BE2C (cell line): ENCODE measurements around the gene TIMMDC1.
"Not testable (repeated sequence)": the region's sequence is repeated elsewhere in the genome, so short reads cannot be mapped to it uniquely, and the experiment has no call there.

ENCODE experiments used
- DNase-seq: peaks from one replicate; pipeline ENCODE4 v3.0.0-alpha.2; 2020
- H3K27me3 ChIP-seq: fragments of 250-450 bp; sonication (Bioruptor Pico); 2 replicates; pipeline ENCODE4 v1.5.1; 2020; ENCODE audit warnings: mild to moderate bottlenecking
- H3K36me3 ChIP-seq: fragments of 250-450 bp; sonication (Bioruptor Pico); 2 replicates; pipeline ENCODE4 v1.5.1; 2020; ENCODE audit warnings: mild to moderate bottlenecking
- H3K4me1 ChIP-seq: fragments of 250-450 bp; sonication (Bioruptor Pico); 2 replicates; pipeline ENCODE4 v1.5.1; 2020
- H3K4me3 ChIP-seq: 2 replicates; pipeline ENCODE4 v1.5.1; 2011; ENCODE audit warnings: low read depth, low read length
- H3K9me3 ChIP-seq: fragments of 250-450 bp; sonication (Bioruptor Pico); 2 replicates; pipeline ENCODE4 v1.5.1; 2020
- TF ChIP-seq, protein P1 (sequence below): IDR thresholded peaks from 2 replicates; pipeline ENCODE4 v1.5.1; 2012; ENCODE audit warnings: mild to moderate bottlenecking, low read depth, low read length

The TIMMDC1 gene

DNA sequence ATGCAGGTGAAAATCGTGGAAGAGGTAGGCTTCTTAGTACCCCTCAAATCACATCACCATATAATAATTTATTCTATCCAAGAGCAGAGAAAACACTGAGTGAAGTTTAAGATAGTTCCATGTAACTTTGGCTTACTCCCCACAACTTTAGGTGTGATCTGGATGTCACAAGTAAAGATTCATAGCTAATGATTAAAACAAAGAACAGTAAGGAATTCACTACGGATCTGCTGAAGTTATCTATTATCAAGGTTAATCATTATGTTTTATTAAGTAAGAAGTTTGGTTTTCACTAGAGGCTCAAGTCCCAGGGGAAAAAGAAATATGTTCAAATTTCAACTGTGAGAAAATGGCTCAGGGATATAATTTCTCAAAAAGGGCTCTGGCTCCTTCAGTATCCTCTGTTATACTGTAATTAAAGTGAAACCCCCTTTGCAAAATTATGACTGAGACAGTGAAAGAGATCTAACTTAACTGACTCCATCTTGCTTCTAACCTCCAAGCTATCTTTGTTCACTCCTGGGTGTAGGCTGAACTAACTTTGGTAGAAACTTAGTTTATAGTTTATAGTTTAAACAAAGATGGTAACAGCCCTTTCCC is 43.9 kb downstream of the TIMMDC1 start:
- TF ChIP-seq, protein P1, sequence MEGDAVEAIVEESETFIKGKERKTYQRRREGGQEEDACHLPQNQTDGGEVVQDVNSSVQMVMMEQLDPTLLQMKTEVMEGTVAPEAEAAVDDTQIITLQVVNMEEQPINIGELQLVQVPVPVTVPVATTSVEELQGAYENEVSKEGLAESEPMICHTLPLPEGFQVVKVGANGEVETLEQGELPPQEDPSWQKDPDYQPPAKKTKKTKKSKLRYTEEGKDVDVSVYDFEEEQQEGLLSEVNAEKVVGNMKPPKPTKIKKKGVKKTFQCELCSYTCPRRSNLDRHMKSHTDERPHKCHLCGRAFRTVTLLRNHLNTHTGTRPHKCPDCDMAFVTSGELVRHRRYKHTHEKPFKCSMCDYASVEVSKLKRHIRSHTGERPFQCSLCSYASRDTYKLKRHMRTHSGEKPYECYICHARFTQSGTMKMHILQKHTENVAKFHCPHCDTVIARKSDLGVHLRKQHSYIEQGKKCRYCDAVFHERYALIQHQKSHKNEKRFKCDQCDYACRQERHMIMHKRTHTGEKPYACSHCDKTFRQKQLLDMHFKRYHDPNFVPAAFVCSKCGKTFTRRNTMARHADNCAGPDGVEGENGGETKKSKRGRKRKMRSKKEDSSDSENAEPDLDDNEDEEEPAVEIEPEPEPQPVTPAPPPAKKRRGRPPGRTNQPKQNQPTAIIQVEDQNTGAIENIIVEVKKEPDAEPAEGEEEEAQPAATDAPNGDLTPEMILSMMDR: no peak
- DNase-seq: no peak
- H3K9me3 ChIP-seq: no peaks in the 10 kb centered on the region

DNA sequence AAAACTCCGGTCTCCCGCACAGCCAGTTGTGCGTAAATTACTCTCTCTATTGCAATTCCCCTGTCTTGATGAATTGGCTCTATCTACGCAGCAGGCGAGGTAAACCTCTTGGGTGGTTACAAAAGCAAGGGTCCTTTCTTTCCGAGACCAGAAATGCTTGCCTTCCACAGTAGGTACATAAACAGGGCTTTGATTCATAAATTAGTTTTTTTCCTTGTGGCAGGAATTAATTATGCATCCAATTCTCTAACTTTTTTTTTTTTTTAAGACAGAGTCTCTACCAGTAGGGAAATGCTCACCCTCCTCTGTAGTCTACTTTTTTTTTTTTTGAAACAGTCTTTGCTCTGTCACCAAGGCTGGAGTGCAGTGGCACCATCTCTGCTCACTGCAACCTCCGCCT is 44.8 kb downstream of the TIMMDC1 start:
- Histone ChIP-seq H3K4me3 (no peak overlapping the region), H3K4me1 (no peaks in the 10 kb centered on the region), H3K9me3 (no peaks in the 10 kb centered on the region), H3K27me3 (no peaks in the 10 kb centered on the region), H3K36me3 (no peaks in the 10 kb centered on the region)
- DNase-seq: no peak
- TF ChIP-seq, protein P1: no peak

More for the DNA sequence above, 43.9 kb downstream of the TIMMDC1 start:
- H3K4me3 ChIP-seq: no peak overlapping the region
- no peaks in the 10 kb centered on the region for H3K4me1 ChIP-seq
- H3K36me3 ChIP-seq: no peaks in the 10 kb centered on the region
- no peaks in the 10 kb centered on the region for H3K27me3 ChIP-seq

DNA sequence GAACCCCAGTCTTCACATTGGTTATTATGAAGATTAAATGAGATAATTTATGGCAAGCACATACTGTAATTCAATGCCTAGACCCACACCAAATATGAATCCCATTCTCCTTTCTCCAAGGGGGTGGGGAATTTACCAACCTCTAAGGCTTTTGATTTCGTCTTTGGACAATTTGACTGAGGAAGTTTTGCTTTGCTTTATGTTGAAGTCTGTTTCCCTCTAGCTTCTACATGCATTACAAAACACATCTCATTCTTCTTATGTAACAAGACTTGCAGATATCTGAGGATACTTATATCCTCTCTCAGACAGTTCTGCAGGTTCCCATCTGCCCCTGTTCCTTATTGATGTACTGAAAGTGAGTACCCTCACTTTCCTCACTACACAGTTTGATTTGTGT is 48.9 kb downstream of the TIMMDC1 start:
- H3K4me1 ChIP-seq: no peaks in the 10 kb centered on the region; the same call in 1 of the 2 replicates
- H3K4me3 ChIP-seq: no peak overlapping the region
- H3K36me3 ChIP-seq: no peaks in the 10 kb centered on the region
- no peaks in the 10 kb centered on the region for H3K27me3 ChIP-seq
- TF ChIP-seq, protein P1: no peak
- DNase-seq: no peak
- peaks cover 2% of the 10 kb centered on the region; the same call in 1 of the 2 replicates for H3K9me3 ChIP-seq

DNA sequence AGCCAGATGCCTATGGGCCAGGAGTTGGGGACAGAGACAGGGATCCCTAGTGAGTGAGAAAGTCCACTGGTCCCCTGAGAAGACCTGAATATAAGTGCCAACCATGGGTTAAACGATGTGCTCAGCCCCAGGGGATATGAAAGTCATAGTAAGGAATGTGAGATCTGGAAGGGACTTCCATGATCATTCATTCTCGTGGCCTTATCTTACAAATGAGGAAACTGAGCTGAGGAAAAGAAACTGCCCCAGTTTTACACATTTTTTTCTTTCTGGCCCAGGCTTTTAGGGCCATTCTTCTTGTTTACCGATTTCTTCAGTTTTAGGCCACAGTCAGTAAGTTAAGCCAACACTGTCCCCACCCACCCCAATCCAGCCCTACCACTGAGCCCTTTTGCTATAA is 50.0 kb downstream of the TIMMDC1 start:
- DNase-seq: no peak
- TF ChIP-seq, protein P1: no peak
- Histone ChIP-seq H3K4me3 (no peak overlapping the region), H3K4me1 (no peaks in the 10 kb centered on the region; the same call in 1 of the 2 replicates), H3K27me3 (no peaks in the 10 kb centered on the region), H3K9me3 (peaks cover 2% of the 10 kb centered on the region; the same call in 1 of the 2 replicates), H3K36me3 (no peaks in the 10 kb centered on the region)

DNA sequence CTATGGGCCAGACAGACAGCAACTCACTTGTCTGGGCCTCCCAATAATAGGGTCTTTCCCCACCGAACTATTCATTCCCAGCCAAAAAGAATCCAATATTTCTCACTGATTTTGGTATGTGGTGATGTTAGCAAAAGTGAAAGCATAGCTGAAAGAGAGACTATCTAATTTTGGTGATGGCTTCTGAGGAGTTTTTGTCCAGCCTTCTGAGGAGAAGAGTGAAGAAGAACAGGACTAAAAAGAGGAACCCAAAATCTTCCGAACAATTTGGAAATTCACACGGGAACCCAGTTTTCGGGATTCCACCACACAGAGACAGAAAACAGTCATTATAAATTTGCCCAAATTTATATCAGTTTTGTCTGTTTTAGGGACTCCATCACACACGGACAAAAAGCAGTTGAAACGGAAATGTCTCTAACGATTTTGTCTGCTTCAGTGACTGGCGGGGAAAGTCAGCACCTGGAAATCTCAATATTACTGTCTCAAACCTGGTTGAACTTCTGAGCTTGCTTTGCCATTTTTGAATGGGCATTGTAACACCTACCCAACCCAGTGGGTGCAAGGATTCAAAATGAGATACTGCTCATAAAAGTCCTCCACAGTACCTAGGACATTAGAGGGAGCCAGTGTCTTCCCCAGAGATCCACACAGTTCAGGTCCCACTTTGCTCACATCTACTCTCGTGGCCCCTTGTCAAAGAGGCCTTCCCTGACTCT is 52.0 kb downstream of the TIMMDC1 start:
- H3K27me3 ChIP-seq: no peaks in the 10 kb centered on the region
- no peaks in the 10 kb centered on the region for H3K36me3 ChIP-seq
- H3K4me1 ChIP-seq: no peaks in the 10 kb centered on the region; the same call in 1 of the 2 replicates
- H3K4me3 ChIP-seq: no peak overlapping the region
- DNase-seq: no peak
- H3K9me3 ChIP-seq: peaks cover 2% of the 10 kb centered on the region; the same call in 1 of the 2 replicates
- TF ChIP-seq, protein P1: no peak

DNA sequence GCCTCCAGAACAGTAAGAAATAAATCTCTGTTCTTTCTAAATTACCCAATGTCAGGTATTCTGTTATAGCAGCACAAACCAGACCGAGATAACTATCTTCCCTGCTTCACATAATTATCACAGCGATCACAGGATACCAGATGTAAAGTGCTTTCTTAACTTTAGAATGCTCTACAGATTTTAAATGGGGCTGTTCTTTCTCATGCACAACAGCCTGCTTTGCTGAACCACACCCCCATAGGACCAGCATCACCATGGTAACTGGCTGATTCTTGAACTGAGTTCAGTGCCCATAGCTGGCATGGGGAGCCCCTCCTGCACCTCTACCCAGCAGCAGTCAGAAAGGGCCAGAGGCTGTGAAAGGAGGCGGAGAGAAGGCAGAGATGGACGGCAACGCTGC is 53.3 kb downstream of the TIMMDC1 start:
- H3K4me3 ChIP-seq: no peak overlapping the region
- DNase-seq: peak; percentile 26
- peaks cover 2% of the 10 kb centered on the region; the same call in 1 of the 2 replicates for H3K9me3 ChIP-seq
- no peaks in the 10 kb centered on the region; the same call in 1 of the 2 replicates for H3K4me1 ChIP-seq
- TF ChIP-seq, protein P1: no peak
- no peaks in the 10 kb centered on the region for H3K36me3 ChIP-seq
- no peaks in the 10 kb centered on the region for H3K27me3 ChIP-seq

DNA sequence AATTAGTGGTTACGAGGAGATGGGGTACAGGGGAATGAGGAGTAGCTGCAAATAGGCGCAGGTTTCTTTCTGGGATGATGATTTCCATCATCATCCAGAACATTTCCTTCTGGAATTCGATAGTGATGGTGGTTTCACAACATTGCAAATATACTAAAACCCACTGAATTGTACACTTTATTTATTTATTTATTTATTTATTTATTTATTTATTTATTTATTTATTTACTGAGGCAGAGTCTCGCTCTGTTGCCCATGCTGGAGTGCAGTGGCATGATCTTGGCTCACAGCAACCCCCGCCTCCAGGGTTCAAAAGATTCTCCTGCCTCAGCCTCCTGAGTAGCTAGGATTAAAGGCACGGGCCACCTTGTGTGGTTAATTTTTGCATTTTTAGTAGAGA is 54.6 kb downstream of the TIMMDC1 start:
- H3K4me1 ChIP-seq, H3K27me3 ChIP-seq, DNase-seq, H3K9me3 ChIP-seq, H3K4me3 ChIP-seq, H3K36me3 ChIP-seq: not testable (repeated sequence)
